Measurements from ENCODE around the gene EMID1.
"Not testable (repeated sequence)": the region's sequence is repeated elsewhere in the genome, so short reads cannot be mapped to it uniquely, and the experiment has no call there.

GRCh38 chr22:29219409-29219782 lies 13.7 kb downstream of the EMID1 start:
- not testable (repeated sequence) for TF ChIP-seq CTCF (conservative IDR thresholded peaks at IDR 0.05); EZH2 (IDR thresholded peaks at IDR 0.05; ENCODE audit: low read depth)

Measured in PC-9 (cell line).